ENCODE data around the gene FMO5.
"Not testable (repeated sequence)": the region's sequence is repeated elsewhere in the genome, so short reads cannot be mapped to it uniquely, and the experiment has no call there.

The FMO5 gene, protein sequence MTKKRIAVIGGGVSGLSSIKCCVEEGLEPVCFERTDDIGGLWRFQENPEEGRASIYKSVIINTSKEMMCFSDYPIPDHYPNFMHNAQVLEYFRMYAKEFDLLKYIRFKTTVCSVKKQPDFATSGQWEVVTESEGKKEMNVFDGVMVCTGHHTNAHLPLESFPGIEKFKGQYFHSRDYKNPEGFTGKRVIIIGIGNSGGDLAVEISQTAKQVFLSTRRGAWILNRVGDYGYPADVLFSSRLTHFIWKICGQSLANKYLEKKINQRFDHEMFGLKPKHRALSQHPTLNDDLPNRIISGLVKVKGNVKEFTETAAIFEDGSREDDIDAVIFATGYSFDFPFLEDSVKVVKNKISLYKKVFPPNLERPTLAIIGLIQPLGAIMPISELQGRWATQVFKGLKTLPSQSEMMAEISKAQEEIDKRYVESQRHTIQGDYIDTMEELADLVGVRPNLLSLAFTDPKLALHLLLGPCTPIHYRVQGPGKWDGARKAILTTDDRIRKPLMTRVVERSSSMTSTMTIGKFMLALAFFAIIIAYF

DNA sequence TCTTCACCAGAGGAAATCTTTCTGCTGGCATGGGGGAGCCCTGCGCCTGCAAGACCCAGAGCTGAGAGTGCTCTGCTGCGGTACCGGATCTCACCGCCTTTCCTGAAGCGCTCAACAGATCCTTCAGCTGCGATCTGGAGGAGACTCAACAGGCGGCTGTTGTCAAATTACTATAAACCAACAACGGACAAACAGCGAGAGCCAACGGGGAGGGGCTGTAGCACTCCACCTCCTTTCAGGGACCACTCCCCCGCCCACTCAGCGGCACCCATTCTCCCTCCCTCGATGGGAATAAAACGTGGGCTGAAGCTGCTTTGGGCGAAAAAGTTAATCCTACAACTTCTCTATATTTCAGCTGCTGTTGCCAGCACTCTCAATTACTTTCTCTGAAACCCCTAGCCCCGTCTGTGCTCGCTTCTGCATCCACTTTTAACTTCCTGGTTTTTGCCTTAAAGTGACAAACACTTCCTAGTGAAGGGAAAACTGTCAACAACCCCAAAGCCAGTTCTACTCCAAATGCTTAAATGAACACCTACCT, at the start of gene FMO5:
Gene FMO5, minus strand, starts transcription at position 147 of the 538 bp plus-strand sequence. CDS start 310 bp downstream, outside the sequence.
- no peak for DNase-seq

DNA sequence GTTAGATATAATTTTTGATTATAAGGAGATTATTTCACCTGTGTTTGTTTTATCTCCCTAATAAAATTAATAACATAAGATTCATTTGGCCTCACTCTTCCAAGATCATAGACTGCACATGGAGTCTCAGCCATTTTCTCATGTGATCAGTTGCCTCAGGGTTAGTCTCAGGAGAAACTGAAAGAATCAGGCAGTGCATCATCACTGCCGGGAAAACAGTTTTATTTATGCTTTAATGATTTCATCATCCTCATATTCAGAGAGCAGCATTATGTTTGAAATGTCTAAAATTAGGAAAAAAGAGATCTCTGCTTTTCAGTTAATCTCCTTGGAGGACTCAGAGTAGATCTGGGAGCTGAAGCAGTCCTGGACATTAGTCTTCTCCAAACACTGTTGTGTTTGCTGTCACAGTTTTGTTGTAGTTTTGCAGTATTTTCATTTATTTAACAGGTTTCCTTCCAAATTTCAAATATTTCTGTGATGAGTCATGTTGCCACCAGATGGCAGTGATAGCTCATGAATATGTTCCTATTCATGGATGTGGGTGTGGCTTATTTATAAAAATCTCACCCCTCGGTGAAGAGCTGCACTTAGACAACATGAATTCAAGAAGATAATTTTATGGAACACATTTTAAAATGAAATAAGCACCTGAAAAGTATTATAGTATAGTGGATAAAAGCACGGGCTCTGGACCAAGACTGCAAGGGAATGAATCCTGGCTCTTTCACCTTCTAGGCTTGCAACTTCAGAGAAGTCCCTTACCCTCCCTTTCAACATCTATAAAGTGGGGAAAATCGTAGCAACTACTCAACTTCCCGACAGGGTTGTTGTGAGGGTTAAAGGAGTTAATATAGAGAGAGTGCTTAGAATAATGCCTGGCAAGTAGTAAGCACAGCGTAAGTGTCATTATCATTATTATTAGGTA, 48.5 kb upstream of the FMO5 start:
- DNase-seq, result peak in 1 of 2 experiments; percentile 5

DNA sequence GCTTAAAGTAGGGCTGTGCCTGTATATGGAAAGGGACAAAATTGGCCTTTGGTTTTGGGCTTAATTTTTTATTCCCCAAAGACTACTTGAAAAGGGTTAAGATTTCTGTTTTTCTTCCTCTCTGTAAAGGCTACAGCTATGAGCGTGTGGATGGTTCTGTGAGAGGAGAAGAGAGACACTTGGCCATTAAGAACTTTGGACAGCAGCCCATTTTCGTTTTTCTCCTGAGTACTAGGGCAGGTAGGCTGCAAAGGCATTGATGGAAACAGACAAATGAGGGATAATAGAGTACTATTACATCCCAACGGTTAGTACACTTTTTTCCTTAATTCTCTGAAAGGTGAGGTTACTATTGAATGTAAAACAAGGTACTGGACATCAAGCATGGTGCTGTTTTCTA, 46.9 kb upstream of the FMO5 start:
- DNase-seq, result no peak

DNA sequence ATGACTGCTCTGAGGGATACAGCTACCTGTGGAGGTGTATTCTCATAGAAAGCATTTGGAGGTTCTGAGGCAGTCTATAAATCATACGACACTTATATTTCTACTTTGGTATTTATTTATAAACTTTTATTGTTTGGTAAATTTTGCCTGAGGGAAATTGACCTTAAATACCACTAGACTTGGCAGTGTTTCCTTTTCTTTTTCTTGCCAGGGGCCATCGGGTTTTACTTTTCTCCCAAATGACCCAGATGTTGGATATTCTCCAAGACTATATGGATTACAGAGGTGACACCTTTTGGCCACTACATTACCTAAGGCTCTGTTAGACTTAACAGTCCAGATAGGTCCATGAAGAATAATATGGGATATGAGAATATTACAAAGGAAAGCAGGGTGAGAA, 45.6 kb upstream of the FMO5 start:
- no peak for DNase-seq

DNA sequence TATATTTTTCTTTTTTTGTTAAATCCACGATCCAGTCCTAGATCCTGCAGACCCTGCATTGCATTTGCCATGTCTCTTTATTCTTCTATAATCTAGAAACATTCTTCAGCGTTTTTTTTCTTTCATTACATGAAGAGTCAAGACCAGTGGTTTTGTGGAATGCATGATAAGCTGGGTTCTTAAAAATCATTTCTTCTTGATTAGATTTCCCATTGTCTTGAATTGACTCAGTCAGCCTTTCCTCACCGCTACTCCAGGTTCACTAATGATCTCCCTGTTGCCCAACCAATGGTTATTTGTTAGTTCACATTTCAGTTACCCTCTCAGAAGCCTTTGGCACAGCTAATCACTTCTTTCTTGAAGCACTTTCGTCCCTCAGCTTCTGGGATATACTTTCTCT, 42.6 kb upstream of the FMO5 start:
- no peak for DNase-seq

DNA sequence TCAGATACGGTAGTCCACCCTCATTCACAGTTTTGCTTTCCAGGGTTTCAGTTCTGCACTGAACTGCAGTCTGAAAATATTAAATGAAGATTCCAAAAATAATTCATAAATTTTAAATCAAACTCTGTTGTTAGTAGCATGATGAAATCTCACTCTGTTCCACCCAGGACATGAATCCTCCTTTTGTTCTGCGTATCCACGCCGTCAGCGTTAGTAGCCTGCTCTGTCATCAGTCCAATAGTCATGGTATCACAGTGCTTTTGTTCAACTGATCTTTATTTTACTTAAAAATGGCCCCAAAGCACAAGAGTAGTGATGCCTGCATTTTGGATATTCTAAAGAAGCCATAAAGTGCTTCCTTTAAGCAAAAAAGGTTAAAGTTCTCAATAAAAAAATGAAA, 41.2 kb upstream of the FMO5 start:
- no peak for DNase-seq

DNA sequence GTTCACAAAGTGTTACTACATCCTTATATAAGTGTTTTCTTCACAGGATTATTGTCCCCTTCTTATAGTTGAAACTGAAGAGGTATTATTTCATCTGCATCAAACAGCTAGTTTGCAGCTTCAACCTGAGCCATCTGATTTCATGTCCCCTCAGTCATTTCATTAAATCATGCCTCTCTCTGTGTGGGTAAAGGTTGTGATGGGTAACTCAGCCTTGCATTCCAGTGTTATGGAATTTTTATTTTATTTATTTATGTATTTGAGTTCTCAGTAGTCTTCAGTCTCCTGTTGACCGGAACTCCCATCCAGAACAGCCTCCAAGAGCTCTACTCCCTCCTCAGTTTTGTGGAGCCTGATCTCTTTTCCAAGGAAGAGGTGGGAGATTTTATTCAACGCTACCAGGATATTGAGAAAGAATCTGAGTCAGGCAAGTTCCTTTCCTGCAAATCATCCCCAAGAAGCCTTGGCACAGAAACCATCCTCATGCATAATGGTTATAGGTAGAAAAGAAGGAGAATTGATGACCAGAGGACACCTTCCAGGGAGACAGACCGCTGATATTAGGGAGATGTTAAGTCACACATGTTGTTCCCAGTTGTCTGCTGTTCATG, 39.1 kb upstream of the FMO5 start:
- DNase-seq, result no peak

DNA sequence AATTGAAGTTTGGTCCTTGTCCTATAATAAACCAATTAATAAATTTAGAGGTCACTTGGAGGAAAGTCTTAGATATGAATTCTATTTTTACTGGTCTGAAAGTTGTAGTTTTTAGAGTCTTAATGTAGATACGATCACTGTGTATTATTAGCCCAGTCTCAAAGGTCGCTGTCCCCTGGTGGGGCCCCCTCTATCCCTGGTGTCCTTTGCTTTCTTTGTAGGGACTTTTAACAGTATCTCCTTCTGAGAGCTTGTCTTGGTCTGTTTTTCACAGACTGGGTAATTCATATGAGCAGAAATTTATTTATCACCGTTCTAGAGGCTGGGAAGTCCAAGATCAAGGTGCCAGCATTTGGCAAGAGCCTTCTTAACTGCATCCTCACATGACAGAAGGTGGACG, 35.8 kb upstream of the FMO5 start:
- no peak for DNase-seq

DNA sequence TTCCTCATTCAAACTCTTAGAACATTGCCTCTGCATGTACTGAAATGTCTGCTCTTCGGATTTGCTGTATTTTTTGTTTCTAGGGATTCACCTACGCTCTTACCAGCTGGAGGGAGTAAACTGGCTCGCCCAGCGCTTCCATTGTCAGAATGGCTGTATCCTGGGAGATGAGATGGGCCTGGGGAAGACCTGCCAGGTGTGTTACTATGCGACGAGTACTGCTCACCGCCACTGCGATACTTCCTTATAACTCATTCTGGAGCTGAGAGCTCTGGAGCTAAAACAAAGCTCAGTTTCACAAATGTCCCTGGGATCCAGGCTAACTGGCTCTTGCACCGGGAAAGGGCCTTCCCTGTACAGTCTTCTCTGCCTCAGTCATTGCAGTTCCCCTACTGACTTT, 27.4 kb upstream of the FMO5 start:
- no peak for DNase-seq

DNA sequence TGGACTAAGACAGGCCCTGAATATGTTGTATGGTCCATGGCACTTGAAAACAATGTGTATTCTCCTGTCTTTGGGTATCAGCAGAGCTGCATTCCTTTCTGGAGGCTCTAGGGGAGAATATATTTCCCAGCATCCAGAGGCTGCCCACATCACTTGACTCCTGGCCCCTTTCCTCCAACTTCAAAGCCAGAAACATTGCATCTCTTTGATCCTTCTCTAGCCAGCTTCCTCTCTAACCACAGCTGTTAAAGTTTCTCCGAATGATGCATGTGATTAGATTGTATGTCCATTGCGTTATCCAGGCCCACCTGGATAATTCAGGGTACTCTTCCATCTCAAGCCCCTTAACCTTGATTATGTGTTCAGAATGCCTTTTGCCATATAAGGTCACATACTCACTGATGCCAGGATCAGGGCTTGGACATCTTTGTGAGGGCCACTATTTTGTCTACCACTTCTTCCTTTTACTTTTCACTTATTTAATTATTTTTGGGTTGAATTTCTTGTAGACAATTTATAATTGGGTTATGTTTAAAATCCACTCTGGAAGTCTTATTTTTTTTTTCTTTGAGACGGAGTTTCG, 22.6 kb upstream of the FMO5 start:
- no peak for DNase-seq

DNA sequence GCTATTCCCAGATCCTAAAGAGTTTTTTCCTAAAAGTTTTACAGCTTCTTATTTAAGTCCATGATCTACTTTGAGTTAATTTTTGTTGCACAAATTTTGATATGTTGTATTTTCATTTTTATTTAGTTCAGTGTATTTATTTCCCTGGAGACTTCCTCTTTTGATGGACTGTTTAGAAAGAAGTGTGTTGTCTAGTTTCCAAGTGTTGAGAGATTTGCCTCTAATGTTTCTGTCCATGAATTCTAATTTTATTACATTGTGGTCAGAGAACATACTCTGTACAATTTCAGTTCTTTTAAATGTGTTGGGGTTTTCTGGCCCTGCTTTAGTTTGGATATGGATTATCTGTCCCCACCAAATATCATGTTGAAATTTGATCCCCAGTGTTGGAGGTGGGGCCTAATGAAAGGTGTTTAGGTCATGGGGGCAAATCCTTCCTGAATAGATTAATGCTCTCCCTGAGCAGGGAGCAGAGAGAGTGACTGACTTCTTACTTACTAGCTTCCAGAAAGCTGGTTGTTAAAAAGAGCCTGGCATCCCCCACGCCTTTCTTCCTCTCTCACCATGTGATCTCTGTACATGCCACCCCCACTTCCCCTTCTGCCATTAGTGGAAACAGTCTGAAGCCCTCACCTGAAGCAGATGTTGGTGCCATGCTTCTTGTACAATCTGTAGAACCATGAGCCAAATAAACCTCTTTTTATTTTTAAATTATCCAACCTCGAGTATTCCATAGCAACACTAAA, 21.9 kb upstream of the FMO5 start:
- no peak for DNase-seq

DNA sequence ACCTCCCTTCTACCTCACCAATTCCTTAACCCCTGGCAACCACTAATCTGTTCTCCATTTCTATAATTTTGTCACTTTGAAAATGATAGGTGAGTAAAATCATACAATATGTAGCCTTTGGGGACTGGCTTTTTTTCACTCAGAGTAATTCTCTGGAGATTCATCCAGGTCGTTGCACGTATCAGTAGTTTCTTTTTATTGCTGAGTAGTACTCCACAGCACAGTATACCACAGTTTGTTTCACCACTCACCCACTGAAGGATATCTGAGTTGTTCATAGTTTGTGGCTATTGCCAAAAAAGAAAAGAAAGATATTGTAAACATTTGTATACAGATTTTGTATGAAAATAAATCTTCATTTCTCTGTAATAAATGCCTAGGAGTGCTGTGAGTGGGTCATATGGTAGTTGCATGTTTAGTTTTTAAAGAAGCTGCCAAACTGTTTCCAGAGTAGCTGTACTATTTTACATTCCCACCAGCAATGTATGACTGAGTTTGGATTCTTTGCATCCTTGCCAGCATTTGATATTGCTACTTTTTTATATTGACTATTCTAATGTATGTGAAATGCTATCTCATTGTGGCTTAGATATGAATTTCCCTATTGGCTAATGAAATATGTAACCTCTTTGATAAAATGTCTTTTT, 21.0 kb upstream of the FMO5 start:
- DNase-seq, result no peak

DNA sequence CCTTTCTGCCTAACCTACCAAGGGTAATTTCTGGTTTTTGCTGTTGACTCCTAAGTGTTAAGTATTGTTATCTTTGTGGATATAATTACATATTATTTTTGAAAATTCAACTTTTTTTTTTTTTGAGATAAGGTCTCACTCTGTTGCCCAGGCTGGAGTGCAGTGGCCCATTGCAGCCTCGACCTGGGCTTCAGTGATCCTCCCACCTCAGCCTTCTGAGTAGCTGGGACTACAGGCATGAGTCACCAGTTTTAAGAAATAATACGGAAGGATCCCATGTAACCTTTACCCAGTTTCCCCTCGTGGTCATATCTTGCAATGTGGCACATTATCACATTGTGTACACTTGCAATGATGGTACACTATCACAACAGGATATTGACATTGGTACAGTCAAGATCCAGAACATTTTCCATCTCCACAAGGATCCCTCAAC, 20.5 kb upstream of the FMO5 start:
- DNase-seq, result no peak

DNA sequence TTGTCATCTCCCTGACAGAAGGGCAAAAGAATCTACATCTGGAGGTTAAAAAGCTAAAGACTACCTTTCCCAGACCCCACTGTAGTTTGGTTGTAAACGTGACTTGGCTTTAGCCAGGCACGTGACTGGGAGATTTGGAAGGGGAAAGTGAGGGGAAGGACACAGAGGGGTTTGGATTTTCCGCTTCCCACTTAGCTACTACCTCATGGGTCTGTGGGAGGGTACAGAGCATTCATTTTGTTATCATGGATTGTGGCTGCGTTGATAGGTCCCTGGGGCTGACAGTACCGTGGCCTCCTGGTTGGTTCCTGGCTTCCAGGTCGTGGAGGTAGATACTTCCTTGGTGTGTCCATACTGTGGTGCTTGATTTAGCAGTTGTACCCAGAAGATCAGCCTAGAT, 20.0 kb upstream of the FMO5 start:
- DNase-seq, result no peak

DNA sequence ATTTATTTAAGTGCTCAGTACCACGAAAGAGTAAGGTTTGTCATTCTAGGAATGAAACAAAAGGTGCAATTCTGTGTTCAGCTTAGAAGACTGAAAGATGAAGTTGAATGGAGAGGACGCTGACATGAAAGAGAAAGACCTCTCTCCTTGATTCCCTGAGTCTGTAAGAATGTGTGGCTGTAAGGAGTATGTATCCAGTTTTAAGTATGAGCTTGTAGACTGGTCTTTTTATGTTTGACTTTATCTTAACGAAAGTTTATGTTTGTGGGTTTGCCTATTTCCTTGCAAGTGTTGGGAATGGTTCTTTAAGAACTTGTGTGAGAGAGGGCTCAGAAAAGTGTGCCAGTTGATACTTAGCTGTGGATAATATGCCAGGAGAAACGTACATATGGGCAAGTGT, 18.7 kb upstream of the FMO5 start:
- DNase-seq, result no peak

DNA sequence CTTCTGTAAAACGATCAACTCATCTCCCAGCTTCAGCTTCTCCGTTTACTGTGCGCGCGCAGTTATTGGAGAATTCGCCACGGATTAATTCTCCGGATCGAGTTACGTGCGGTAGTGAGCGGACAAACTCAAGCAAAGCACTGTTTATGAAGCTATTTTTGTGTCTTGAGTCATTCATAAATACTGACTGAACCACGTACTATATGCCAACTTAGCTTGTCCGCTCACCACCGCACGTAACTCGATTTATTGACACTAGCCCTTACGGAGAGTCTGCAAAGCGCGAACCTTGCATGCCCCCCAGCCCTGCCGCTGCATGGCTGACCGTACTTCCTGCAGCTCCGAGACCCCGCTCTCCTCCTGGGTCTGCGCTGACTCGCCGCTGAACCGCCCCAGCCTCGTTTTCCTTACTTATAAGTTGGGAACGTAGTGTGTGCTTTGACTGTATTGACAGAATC, 18.1 kb upstream of the FMO5 start:
- no peak for DNase-seq

DNA sequence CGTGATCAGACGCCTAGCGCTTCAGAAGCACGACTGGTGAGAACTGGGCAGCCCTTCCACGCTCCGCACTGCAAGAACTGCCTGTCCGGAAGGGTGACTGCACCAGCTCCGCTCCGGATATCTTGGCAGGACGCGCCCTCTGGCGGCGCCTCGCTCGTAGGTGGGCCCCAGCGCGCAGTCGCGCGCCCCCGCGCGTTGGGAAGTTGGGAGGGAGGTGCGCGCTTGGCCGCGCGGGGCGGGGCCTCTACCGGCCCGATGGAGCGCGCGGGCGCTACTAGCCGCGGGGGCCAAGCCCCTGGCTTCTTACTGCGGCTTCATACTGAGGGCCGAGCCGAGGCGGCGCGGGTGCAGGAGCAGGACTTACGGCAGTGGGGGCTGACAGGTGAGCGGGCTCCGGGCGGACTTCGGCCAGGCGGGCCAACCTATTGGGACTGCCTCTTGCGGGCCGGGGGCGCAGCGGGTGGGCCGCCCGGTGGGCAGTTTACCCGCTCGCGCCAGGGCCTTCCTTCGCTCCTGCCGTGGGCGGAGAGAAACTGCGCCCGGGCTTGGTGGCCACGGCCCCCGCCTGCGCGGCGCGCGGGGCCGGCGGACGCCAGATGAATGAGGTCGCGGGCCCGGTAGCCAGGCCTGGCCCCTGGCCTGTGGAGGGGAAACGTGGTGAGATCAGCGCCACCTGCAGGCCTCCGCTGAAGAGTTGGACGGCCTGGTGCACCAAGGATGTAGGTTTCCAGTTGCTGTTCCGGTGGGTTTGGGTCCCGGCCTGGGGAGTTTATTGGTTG, 17.5 kb upstream of the FMO5 start, which contains the start of gene CHD1L:
Gene CHD1L, plus strand, starts transcription at position 236 of the 779 bp plus-strand sequence. Its CDS starts 20 bp downstream, at position 256.
- peak; percentile 54 to 67 for DNase-seq

DNA sequence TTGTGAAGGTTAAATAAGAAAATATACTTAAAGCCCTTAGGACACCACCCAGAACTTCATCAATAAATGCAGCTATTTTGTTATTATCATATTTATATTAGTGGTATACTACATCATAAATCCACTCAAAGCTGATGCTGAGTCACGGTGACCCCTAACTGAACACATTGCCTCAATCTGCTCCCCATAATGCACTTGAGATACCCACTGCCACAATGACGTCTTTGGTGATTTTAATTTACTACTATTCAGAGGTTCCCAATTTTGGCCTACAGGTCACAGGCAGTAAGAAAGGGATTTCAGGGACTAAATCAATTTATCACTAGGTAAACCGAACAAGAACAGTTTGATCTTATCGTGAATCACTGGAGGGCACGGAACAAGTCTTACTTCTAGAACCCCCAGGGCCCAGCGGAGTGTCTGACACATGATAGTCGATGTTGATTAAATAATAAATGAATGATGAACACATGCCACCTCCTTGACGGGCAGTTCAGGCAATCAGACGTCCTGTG, 16.9 kb upstream of the FMO5 start:
- no peak for DNase-seq

DNA sequence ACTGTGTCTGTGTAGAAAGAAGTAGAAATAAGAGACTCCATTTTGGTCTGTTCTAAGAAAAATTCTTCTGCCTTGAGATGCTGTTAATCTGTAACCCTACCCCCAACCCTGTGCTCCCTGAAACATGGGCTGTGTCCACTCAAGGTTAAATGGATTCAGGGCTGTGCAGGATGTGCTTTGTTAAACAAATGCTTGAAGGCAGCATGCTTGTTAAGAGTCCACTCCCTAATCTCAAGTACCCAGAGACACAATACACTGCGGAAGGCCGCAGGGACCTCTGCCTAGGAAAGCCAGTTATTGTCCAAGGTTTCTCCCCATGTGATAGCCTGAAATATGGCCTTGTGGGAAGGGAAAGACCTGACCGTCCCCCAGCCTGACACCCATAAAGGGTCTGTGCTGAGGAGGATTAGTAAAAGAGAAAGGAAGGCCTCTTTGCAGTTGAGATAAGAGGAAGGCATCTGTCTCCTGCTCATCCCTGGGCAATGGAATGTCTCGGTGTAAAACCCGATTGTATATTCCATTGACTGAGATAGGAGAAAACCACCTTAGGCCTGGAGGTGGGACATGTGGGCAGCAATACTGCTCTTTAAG, 15.1 kb upstream of the FMO5 start:
- DNase-seq, result not testable (repeated sequence)

Data from cerebellar nuclear complex (tissue), 1 donor.